OCI-LY7 (cell line): Measurements from ENCODE around the gene CNOT4. TPM values are rescaled to one million over a fixed set of nuclear protein-coding genes. Genes with fewer than 3 reads are reported as not detected.

Source experiments
- BruUV-seq: library from RNA; stranded (reverse); fragments of 400-500 nt; replicated peaks from 2 replicates; lab custom pipeline; 2021; lab: Mats Ljungman, UMichigan
- CTCF ChIA-PET: fragments of 300-600 bp; sonication (Branson Sonifier 250); formaldehyde crosslinking; loops from one replicate; lab custom pipeline; 2022; ENCODE audit warnings: antibody characterized with exemption; ENCODE audit not compliant: unreplicated experiment; lab: Charles Lee
- POLR2A ChIA-PET: fragments of 300-600 bp; sonication (Branson Sonifier 250); formaldehyde crosslinking; loops from one replicate; lab custom pipeline; 2022; ENCODE audit warnings: antibody characterized with exemption; lab: Charles Lee
- DNase-seq: peaks from one replicate; pipeline ENCODE4 v3.0.0-alpha.2; 2015; ENCODE audit warnings: low spot score
- H2AFZ ChIP-seq: fragments of 200-600 bp; sonication (generic), shearing (Covaris generic); 2 replicates; pipeline ENCODE4 v1.6.1; 2014; ENCODE audit warnings: mild to moderate bottlenecking, antibody characterized with exemption, low read length, moderate library complexity
- H3K27ac ChIP-seq: fragments of 200-600 bp; sonication (generic); 2 replicates; pipeline ENCODE4 v1.5.1; 2014; ENCODE audit warnings: mixed run types, low read depth, mild to moderate bottlenecking, moderate library complexity, low read length, inconsistent platforms; ENCODE audit not compliant: poor library complexity, severe bottlenecking
- H3K36me3 ChIP-seq: fragments of 200-600 bp; sonication (generic); 2 replicates; pipeline ENCODE4 v1.6.1; 2014; ENCODE audit warnings: mild to moderate bottlenecking, antibody characterized with exemption, low read length, moderate library complexity, mixed read lengths; ENCODE audit not compliant: insufficient read depth
- H3K4me1 ChIP-seq: fragments of 200-600 bp; sonication (generic); 2 replicates; pipeline ENCODE4 v1.5.1; 2014; ENCODE audit warnings: mild to moderate bottlenecking, low read length; ENCODE audit not compliant: insufficient read depth, poor library complexity, severe bottlenecking
- H3K4me2 ChIP-seq: fragments of 200-600 bp; sonication (generic); 2 replicates; pipeline ENCODE4 v1.6.1; 2014; ENCODE audit warnings: mild to moderate bottlenecking, low read length
- H3K4me3 ChIP-seq: fragments of 200-600 bp; sonication (generic); 2 replicates; pipeline ENCODE4 v1.5.1; 2014; ENCODE audit warnings: mild to moderate bottlenecking, low read depth, low read length; ENCODE audit not compliant: poor library complexity, severe bottlenecking
- H3K79me2 ChIP-seq: fragments of 200-600 bp; sonication (generic); 2 replicates; pipeline ENCODE4 v1.6.1; 2016; ENCODE audit warnings: low read depth, mild to moderate bottlenecking, low read length, moderate library complexity, mixed read lengths; ENCODE audit not compliant: insufficient read depth
- H3K9me2 ChIP-seq: fragments of 200-600 bp; sonication (generic); 2 replicates; pipeline ENCODE4 v1.6.1; 2016; ENCODE audit warnings: mild to moderate bottlenecking, low read length, mixed read lengths; ENCODE audit not compliant: insufficient read depth
- H3K9me3 ChIP-seq: fragments of 200-600 bp; sonication (generic); 2 replicates; pipeline ENCODE4 v1.6.1; 2014; ENCODE audit warnings: mild to moderate bottlenecking, mixed run types, low read length, mixed read lengths
- H4K20me1 ChIP-seq: fragments of 200-600 bp; sonication (generic); 2 replicates; pipeline ENCODE4 v1.6.1; 2014; ENCODE audit warnings: mild to moderate bottlenecking, antibody characterized with exemption, low read length, moderate library complexity, mixed read lengths; ENCODE audit not compliant: insufficient read depth
- EZH2phosphoT487 ChIP-seq: fragments of 200-600 bp; sonication (generic); IDR thresholded peaks from 2 replicates; pipeline ENCODE4 v1.6.1; 2018; ENCODE audit warnings: low read depth, borderline replicate concordance, mild to moderate bottlenecking, mixed run types, antibody characterized with exemption, low read length, moderate library complexity, mixed read lengths
- intact Hi-C: fragments of 100-400 bp; cut with micrococcal nuclease; formaldehyde crosslinking; loops from one replicate; pipeline ENCODE4 v1.10.0; 2022; ENCODE audit not compliant: unreplicated experiment
- total RNA-seq, 2 experiments: library from RNA; depleted of rRNA in 1 of 2; stranded (reverse); fragments of >200 nt in 1 of 2; shearing (Covaris generic) in 1 of 2; gene quantifications; 2 replicates each; pipeline ENCODE4 v1.2.3, GENCODE V29; 2014 to 2022
- TF ChIP-seq, protein P1 (sequence below): fragments of 200-600 bp; sonication (generic); conservative IDR thresholded peaks from 2 replicates; pipeline ENCODE4 v1.5.1; 2014; ENCODE audit warnings: mild to moderate bottlenecking, antibody characterized with exemption, low read length, moderate library complexity, mixed read lengths

The CNOT4 gene
- total RNA-seq, 2 experiments from 2014 or later: 18.7 to 21.9 TPM

DNA sequence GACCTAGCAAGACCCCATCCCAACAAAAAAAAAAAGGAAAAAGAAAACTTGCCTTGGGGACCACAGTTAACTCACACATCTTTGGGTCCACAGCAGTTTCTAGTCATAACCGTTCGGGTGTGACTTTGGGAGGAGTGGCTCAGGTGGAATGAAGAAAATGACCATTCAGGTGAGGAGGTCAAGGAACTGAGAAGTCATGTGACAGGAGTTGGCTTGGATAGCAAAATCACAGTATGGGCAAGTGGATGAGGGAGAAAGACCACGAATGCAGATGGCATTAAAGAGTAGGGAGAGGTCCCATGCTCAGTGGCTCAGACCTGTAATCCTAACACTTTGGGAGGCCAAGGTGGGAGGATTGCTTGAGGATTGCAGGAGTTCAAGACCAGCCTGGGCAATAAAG lies 17.1 kb upstream of the CNOT4 start:
- no peak for DNase-seq
- no peak overlapping the region for H3K4me2 ChIP-seq
- H3K9me3 ChIP-seq: no peaks in the 10 kb centered on the region
- BruUV-seq: no TSS peak
- TF ChIP-seq EZH2phosphoT487: no peak
- TF ChIP-seq, protein P1, sequence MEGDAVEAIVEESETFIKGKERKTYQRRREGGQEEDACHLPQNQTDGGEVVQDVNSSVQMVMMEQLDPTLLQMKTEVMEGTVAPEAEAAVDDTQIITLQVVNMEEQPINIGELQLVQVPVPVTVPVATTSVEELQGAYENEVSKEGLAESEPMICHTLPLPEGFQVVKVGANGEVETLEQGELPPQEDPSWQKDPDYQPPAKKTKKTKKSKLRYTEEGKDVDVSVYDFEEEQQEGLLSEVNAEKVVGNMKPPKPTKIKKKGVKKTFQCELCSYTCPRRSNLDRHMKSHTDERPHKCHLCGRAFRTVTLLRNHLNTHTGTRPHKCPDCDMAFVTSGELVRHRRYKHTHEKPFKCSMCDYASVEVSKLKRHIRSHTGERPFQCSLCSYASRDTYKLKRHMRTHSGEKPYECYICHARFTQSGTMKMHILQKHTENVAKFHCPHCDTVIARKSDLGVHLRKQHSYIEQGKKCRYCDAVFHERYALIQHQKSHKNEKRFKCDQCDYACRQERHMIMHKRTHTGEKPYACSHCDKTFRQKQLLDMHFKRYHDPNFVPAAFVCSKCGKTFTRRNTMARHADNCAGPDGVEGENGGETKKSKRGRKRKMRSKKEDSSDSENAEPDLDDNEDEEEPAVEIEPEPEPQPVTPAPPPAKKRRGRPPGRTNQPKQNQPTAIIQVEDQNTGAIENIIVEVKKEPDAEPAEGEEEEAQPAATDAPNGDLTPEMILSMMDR: no peak
- H3K9me2 ChIP-seq: no peaks in the 10 kb centered on the region
- no peak overlapping the region for H2AFZ ChIP-seq
- ChIA-PET POLR2A (interaction anchor here (1.2 kb wide), 1 partner anchor 27 kb away, joined by 3 read pairs; no protein-coding TSS in a partner anchor), CTCF (no interaction called here)
- H4K20me1 ChIP-seq: no peaks in the 10 kb centered on the region
- intact Hi-C loops: no loop called here
- no peaks in the 10 kb centered on the region for H3K4me1 ChIP-seq
- no peaks in the 10 kb centered on the region for H3K36me3 ChIP-seq
- no peak overlapping the region for H3K4me3 ChIP-seq
- H3K27ac ChIP-seq: no peak overlapping the region
- H3K79me2 ChIP-seq: no peaks in the 10 kb centered on the region

DNA sequence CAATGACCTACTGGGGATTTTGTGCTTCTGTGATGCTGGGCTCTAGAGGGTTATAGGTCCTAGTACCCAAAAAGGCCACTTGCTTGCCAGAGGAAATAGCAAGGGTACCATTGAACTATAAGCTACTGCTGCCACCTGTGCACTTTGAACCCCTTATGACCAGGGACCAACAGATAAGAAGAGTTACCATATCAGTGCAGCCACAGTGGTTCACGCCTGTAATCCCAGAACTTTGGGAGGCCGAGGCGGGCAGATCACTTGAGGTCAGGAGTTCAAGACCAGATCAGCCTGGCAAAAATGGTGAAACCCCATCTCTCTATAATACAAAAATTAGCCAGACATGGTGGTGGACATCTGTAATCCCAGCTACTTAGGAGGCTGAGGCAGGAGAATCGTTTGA lies 15.5 kb upstream of the CNOT4 start:
- ChIA-PET CTCF (no interaction called here), POLR2A (interaction anchor here (0.6 to 1.2 kb wide), 4 partner anchors 16 to 215 kb away, joined by 3 to 8 read pairs (median 4); no protein-coding TSS in a partner anchor)
- TF ChIP-seq EZH2phosphoT487: no peak
- TF ChIP-seq, protein P1: no peak
- intact Hi-C loops: no loop called here
- Histone ChIP-seq H3K9me3 (no peaks in the 10 kb centered on the region), H3K79me2 (no peaks in the 10 kb centered on the region), H3K9me2 (no peaks in the 10 kb centered on the region), H3K36me3 (no peaks in the 10 kb centered on the region), H3K4me3 (no peak overlapping the region), H3K27ac (no peak overlapping the region), H2AFZ (no peak overlapping the region), H3K4me1 (no peaks in the 10 kb centered on the region), H4K20me1 (no peaks in the 10 kb centered on the region), H3K4me2 (no peak overlapping the region)
- no TSS peak for BruUV-seq
- no peak for DNase-seq

DNA sequence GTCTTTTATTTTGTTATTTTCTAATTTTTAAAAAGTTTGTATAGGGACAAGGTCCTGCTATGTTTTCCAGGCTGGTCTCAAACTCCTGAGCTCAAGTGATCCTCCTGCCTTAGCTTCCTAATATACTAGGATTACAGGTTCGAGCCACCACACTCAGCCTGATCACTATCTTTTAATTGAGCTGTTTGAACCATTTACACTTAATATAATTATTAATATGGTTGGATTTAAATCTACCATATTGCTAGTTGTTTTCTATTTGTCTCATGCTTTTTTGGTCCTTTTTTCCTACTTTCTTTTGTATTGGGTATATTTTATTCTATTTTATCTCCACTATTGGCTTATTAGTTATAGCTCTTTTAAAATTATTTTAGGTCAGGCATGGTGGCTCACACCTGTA lies 13.2 kb upstream of the CNOT4 start:
- Histone ChIP-seq H3K9me3 (no peaks in the 10 kb centered on the region), H2AFZ (no peak overlapping the region), H3K4me1 (no peaks in the 10 kb centered on the region), H3K79me2 (no peaks in the 10 kb centered on the region), H3K9me2 (no peaks in the 10 kb centered on the region), H3K27ac (no peak overlapping the region), H4K20me1 (no peaks in the 10 kb centered on the region), H3K4me3 (no peak overlapping the region), H3K36me3 (no peaks in the 10 kb centered on the region), H3K4me2 (no peak overlapping the region)
- DNase-seq: no peak
- no TSS peak for BruUV-seq
- CTCF ChIA-PET: no interaction called here
- intact Hi-C loops: no loop called here
- TF ChIP-seq, protein P1: no peak
- no peak for TF ChIP-seq EZH2phosphoT487
- POLR2A ChIA-PET: interaction anchor here (0.6 to 1.8 kb wide), 5 partner anchors 13 to 132 kb away, joined by 3 to 5 read pairs (median 4); partner anchors contain the start of gene CNOT4
